Measurements from ENCODE around the gene IL6ST.

IL6ST gene

DNA sequence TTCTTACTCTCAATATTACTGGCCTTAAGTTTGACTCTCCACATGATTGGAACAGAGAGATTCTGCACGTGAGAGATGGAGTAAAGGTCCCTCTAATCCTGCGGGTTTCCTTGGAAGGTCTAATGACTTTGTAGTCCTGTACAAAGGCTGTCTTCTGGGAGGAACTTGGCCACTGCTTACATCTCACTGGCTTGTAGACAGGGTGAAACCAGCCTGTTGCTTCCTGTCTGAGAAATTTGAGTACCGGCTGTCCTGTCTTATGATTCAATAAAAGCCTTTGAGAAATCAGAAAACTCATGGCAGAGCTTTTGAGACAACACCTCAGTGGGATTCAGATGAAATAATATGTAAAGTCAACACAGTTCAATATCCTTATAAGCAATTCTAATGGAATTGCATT, 100.6 kb downstream of the IL6ST start:
- no peak for DNase-seq (ENCODE audit: low read depth)

DNA sequence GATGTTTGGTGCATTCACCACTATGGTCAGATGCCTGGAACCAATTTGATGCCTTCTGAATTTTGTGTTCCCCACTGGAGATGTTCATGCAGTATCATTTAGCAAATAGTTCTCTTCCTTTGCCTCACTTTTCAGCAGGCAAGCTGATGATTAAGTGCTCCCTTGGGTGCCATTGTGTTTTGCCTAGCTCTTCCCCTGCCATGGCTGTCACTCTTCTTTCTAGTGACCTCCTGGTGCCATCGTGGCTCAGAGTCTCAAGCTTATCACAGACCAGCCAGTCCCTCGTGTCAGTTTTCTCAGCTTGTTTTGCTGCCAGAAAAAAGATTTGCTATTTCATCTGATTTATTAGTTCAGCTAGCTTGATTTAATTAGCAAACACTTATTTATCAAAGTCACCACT, 102.3 kb downstream of the IL6ST start:
- DNase-seq (ENCODE audit: low read depth), result no peak

DNA sequence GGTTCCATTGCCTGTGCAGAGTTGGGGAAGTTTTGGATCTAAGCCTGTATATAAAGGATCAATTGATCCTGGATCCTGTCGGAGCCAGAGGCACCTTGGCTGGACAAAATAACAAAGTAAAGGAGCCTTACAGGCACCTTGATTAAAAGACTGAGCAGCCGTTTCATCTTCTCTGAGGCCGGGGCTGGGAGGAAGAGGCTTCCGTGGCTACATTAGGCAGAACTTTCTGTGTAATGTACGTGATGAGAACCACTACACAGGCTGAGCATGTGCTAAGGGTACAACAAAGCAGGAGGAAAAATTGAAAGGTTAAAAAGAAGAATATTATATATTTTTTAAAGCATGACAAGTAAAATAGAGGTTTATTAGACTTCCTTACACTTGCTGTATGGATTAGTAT, 106.6 kb downstream of the IL6ST start:
- no peak for DNase-seq (ENCODE audit: low read depth)

DNA sequence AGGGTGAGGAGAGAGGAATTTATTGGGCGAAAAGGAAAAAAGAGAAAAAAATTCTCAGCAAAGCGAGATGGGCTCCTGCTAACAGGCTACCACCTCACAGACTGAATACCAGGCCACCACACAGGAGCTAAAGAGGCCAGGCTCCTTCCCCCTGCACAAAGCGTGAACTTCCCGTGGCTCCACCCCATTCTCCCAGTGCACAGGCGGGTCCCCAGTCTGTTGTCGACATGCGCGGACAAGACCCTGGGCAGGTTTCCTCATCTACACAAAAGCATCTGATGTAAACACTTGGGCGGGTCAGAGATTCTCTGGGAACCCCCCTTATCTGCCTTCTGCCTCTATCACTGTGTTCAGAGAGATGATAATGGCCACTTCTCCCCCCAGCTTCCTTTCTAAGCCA, 109.4 kb downstream of the IL6ST start:
- no peak for DNase-seq (ENCODE audit: low read depth)
